ENCODE data around the gene KCNF1.

KCNF1 gene

GRCh38 chr2:10914272-10914693, 2.5 kb downstream of the KCNF1 start:
- TF ChIP-seq, protein P1, sequence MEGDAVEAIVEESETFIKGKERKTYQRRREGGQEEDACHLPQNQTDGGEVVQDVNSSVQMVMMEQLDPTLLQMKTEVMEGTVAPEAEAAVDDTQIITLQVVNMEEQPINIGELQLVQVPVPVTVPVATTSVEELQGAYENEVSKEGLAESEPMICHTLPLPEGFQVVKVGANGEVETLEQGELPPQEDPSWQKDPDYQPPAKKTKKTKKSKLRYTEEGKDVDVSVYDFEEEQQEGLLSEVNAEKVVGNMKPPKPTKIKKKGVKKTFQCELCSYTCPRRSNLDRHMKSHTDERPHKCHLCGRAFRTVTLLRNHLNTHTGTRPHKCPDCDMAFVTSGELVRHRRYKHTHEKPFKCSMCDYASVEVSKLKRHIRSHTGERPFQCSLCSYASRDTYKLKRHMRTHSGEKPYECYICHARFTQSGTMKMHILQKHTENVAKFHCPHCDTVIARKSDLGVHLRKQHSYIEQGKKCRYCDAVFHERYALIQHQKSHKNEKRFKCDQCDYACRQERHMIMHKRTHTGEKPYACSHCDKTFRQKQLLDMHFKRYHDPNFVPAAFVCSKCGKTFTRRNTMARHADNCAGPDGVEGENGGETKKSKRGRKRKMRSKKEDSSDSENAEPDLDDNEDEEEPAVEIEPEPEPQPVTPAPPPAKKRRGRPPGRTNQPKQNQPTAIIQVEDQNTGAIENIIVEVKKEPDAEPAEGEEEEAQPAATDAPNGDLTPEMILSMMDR (conservative IDR thresholded peaks at IDR 0.05; ENCODE audit: low read length), result no peak; the same call in 1 of the 2 replicates
- H3K4me3 ChIP-seq (ENCODE audit: low read length), result no peak overlapping the region
- no peak for DNase-seq (ENCODE audit: low read depth)

DNA sequence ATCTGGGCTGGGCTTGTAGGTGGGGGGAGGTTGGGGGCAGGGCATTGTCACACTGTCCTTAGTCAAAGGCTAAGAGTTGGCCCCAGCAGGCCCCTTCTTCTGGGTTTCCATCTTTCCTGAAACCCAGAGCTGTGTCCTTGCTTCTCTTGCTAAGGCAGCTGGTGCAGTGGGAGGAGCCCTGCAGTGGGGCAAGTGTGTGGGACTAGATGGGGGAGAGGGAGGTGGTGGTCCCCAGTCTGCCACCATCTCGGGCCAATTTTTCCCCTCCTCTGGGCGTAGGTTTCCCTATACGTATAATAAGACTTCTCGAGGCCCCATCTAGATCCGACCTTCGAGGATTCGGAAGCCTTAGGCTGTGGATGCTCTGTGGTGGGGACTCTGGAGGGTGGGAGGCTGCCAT, 3.5 kb downstream of the KCNF1 start:
- no peak for DNase-seq (ENCODE audit: low read depth)
- TF ChIP-seq, protein P1 (conservative IDR thresholded peaks at IDR 0.05; ENCODE audit: low read length), result no peak
- H3K4me3 ChIP-seq (ENCODE audit: low read length), result no peak overlapping the region

- TF ChIP-seq, protein P1 (conservative IDR thresholded peaks at IDR 0.05; ENCODE audit: low read length), result no peak
- H3K4me3 ChIP-seq (ENCODE audit: low read length), result no peak overlapping the region
- no peak for DNase-seq (ENCODE audit: low read depth)
These were observed 4.1 kb downstream of the KCNF1 start for GRCh38 chr2:10915731-10916276.

- H3K4me3 ChIP-seq (ENCODE audit: low read length), result no peak overlapping the region
- TF ChIP-seq, protein P1 (conservative IDR thresholded peaks at IDR 0.05; ENCODE audit: low read length), result no peak
- DNase-seq (ENCODE audit: low read depth), result no peak
These were observed 5.2 kb downstream of the KCNF1 start for GRCh38 chr2:10916953-10917352.

- TF ChIP-seq, protein P1 (conservative IDR thresholded peaks at IDR 0.05; ENCODE audit: low read length), result no peak
- no peak for DNase-seq (ENCODE audit: low read depth)
- no peak overlapping the region for H3K4me3 ChIP-seq (ENCODE audit: low read length)
These were observed 6.2 kb downstream of the KCNF1 start for GRCh38 chr2:10917927-10918326.

DNA sequence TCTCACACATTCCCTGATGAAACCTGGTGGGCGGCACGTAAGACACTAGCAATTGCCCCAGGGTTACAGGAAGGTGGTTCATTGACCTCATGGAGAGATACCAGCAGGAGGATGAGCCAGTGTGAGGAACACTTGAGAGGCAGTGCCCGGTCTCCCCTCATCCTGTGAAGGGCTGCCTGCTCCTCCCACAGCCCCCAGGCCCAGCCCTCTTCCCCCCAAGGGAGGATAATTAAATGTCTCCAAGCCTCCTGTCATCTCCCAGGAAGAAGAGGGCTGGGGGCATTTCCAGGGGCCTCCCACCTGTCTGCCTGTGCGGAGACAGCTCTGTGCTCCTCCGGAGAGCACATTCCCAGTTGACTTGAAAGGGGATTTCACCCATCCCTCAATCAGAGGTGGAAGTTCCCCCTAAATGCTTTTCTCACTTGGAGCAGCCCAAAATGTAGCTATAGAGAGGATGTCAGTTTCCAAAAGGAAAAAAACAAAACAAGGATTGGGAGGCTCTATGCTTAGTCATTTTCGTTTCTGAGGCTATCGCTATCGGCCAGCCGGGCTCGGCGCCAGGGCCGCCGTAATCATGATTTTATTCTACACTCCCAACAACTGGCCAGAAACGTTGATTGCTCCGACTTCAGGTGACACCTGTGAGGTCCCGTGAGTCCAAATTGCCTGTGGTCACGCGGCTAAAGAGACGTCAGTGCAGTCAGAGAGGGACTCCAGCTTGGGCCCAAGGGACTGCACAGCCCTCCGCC, 7.1 kb downstream of the KCNF1 start:
- no peak overlapping the region for H3K4me3 ChIP-seq (ENCODE audit: low read length)
- TF ChIP-seq, protein P1 (conservative IDR thresholded peaks at IDR 0.05; ENCODE audit: low read length), result no peak
- DNase-seq (ENCODE audit: low read depth), result no peak

- TF ChIP-seq, protein P1 (conservative IDR thresholded peaks at IDR 0.05; ENCODE audit: low read length), result no peak
- no peak overlapping the region for H3K4me3 ChIP-seq (ENCODE audit: low read length)
- no peak for DNase-seq (ENCODE audit: low read depth)
These were observed 7.7 kb downstream of the KCNF1 start for GRCh38 chr2:10919410-10919770.

Measured in AG10803 (cell line).